ENCODE data around the gene HOXA3.
A peak's percentile ranks its signal among the peaks of the same experiment; 100 is the strongest.

GRCh38 chr7:27103489-27104226 lies 48.7 kb downstream of the HOXA3 start:
- TF ChIP-seq POLR2A (IDR thresholded peaks at IDR 0.05) (no peak), POLR2AphosphoS5 (IDR thresholded peaks at IDR 0.05; ENCODE audit: insufficient read depth in 1 of 2, low read depth in 1 of 2) (peak in 1 of 2 donors; percentile 17)
- TF ChIP-seq, protein P1, sequence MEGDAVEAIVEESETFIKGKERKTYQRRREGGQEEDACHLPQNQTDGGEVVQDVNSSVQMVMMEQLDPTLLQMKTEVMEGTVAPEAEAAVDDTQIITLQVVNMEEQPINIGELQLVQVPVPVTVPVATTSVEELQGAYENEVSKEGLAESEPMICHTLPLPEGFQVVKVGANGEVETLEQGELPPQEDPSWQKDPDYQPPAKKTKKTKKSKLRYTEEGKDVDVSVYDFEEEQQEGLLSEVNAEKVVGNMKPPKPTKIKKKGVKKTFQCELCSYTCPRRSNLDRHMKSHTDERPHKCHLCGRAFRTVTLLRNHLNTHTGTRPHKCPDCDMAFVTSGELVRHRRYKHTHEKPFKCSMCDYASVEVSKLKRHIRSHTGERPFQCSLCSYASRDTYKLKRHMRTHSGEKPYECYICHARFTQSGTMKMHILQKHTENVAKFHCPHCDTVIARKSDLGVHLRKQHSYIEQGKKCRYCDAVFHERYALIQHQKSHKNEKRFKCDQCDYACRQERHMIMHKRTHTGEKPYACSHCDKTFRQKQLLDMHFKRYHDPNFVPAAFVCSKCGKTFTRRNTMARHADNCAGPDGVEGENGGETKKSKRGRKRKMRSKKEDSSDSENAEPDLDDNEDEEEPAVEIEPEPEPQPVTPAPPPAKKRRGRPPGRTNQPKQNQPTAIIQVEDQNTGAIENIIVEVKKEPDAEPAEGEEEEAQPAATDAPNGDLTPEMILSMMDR (IDR thresholded peaks at IDR 0.05) = no peak
